H9 (cell line): ENCODE data around the gene HACL1. TPM values are rescaled to one million over a fixed set of nuclear protein-coding genes. Genes with fewer than 3 reads are reported as not detected.
A peak's percentile ranks its signal among the peaks of the same experiment; 100 is the strongest.

Source experiments
- DNase-seq: peaks from one replicate; pipeline ENCODE4 v3.0.0-alpha.2; 2017
- H2AFZ ChIP-seq: one replicate; pipeline ENCODE4 v1.6.1; 2013; ENCODE audit warnings: mild to moderate bottlenecking, low read length, control low read depth, moderate library complexity
- H2AK5ac ChIP-seq: 2 replicates; pipeline ENCODE4 v1.6.1; 2013; ENCODE audit warnings: low read length, control low read depth, mixed read lengths; ENCODE audit not compliant: insufficient read length
- H2BK120ac ChIP-seq: one replicate; pipeline ENCODE4 v1.6.1; 2013; ENCODE audit warnings: low read depth, mild to moderate bottlenecking, low read length, control low read depth, inconsistent platforms; ENCODE audit not compliant: poor library complexity, severe bottlenecking
- H2BK12ac ChIP-seq: 2 replicates; pipeline ENCODE4 v1.6.1; 2013; ENCODE audit warnings: low read length, control low read depth, mixed read lengths, low read depth; ENCODE audit not compliant: insufficient read length
- H2BK15ac ChIP-seq: 2 replicates; pipeline ENCODE4 v1.6.1; 2013; ENCODE audit warnings: low read depth, low read length, control low read depth
- H2BK20ac ChIP-seq: one replicate; pipeline ENCODE4 v1.6.1; 2013; ENCODE audit warnings: low read depth, mild to moderate bottlenecking, low read length, control low read depth, inconsistent platforms; ENCODE audit not compliant: poor library complexity, severe bottlenecking
- H2BK5ac ChIP-seq: 2 replicates; pipeline ENCODE4 v1.6.1; 2013; ENCODE audit warnings: low read length, control low read depth, mixed read lengths; ENCODE audit not compliant: insufficient read length
- H3K14ac ChIP-seq: 2 replicates; pipeline ENCODE4 v1.6.1; 2013; ENCODE audit warnings: low read length, control low read depth; ENCODE audit not compliant: insufficient read depth
- H3K18ac ChIP-seq: 2 replicates; pipeline ENCODE4 v1.6.1; 2013; ENCODE audit warnings: low read depth, mild to moderate bottlenecking, mixed read lengths, low read length, control low read depth; ENCODE audit not compliant: insufficient read length
- H3K23ac ChIP-seq: 2 replicates; pipeline ENCODE4 v1.6.1; 2013; ENCODE audit warnings: low read length, control low read depth, mixed read lengths, low read depth; ENCODE audit not compliant: insufficient read length
- H3K23me2 ChIP-seq: 2 replicates; pipeline ENCODE4 v1.6.1; 2013; ENCODE audit warnings: low read depth, mild to moderate bottlenecking, mixed read lengths, low read length, control low read depth; ENCODE audit not compliant: insufficient read length, poor library complexity, severe bottlenecking
- H3K27ac ChIP-seq: 2 replicates; pipeline ENCODE4 v1.5.1; 2013; ENCODE audit warnings: low read length, control low read depth, mixed read lengths, low read depth; ENCODE audit not compliant: insufficient read length
- H3K27me3 ChIP-seq: 2 replicates; pipeline ENCODE4 v1.6.1; 2013; ENCODE audit warnings: low read length, control low read depth, inconsistent platforms; ENCODE audit not compliant: insufficient read depth
- H3K4ac ChIP-seq: 2 replicates; pipeline ENCODE4 v1.6.1; 2013; ENCODE audit warnings: low read depth, mild to moderate bottlenecking, control low read depth, inconsistent platforms, low read length, moderate library complexity
- H3K4me1 ChIP-seq: 2 replicates; pipeline ENCODE4 v1.6.1; 2013; ENCODE audit warnings: low read length, control low read depth, inconsistent platforms; ENCODE audit not compliant: insufficient read depth
- H3K4me2 ChIP-seq: 2 replicates; pipeline ENCODE4 v1.6.1; 2013; ENCODE audit warnings: low read length, control low read depth, mixed read lengths; ENCODE audit not compliant: insufficient read length, insufficient read depth
- H3K56ac ChIP-seq: 2 replicates; pipeline ENCODE4 v1.6.1; 2013; ENCODE audit warnings: low read depth, mild to moderate bottlenecking, mixed read lengths, low read length, control low read depth; ENCODE audit not compliant: insufficient read length
- H3K79me1 ChIP-seq: 2 replicates; pipeline ENCODE4 v1.6.1; 2013; ENCODE audit warnings: low read depth, mild to moderate bottlenecking, moderate library complexity, low read length, control low read depth, inconsistent platforms; ENCODE audit not compliant: insufficient read depth, poor library complexity, severe bottlenecking
- H3K79me2 ChIP-seq: 2 replicates; pipeline ENCODE4 v1.6.1; 2013; ENCODE audit warnings: low read length, control low read depth, inconsistent platforms; ENCODE audit not compliant: insufficient read depth
- H3K9ac ChIP-seq: 2 replicates; pipeline ENCODE4 v1.6.1; 2013; ENCODE audit warnings: low read length, control low read depth, mixed read lengths; ENCODE audit not compliant: insufficient read length; ENCODE audit errors: extremely low read depth
- H3K9me3 ChIP-seq: one replicate; pipeline ENCODE4 v1.6.1; 2013; ENCODE audit warnings: low read depth, low read length, inconsistent platforms; ENCODE audit not compliant: control insufficient read depth
- H3T11ph ChIP-seq: one replicate; pipeline ENCODE4 v1.6.1; 2013; ENCODE audit warnings: mild to moderate bottlenecking, low read length, control low read depth, inconsistent platforms
- H4K20me1 ChIP-seq: one replicate; pipeline ENCODE4 v1.6.1; 2013; ENCODE audit not compliant: control insufficient read depth, insufficient read length, insufficient read depth
- H4K5ac ChIP-seq: 2 replicates; pipeline ENCODE4 v1.6.1; 2013; ENCODE audit warnings: low read depth, mild to moderate bottlenecking, mixed read lengths, low read length, control low read depth; ENCODE audit not compliant: insufficient read length
- H4K8ac ChIP-seq: replicated peaks from 2 replicates; pipeline ENCODE4 v1.6.1; 2013; ENCODE audit warnings: low read length, control low read depth, mixed read lengths, low read depth; ENCODE audit not compliant: insufficient read length
- H4K91ac ChIP-seq: 2 replicates; pipeline ENCODE4 v1.6.1; 2013; ENCODE audit warnings: low read depth, mild to moderate bottlenecking, moderate library complexity, mixed read lengths, low read length, control low read depth; ENCODE audit not compliant: insufficient read length
- H3K27ac Mint-ChIP-seq, 3 experiments: 2 replicates in 2 of 3; 3 replicates in 1 of 3; pipeline ENCODE4 v1.8.0; 2020 to 2021; ENCODE audit warnings: mixed read lengths in 3 of 3, mild to moderate bottlenecking in 1 of 3, moderate library complexity in 1 of 3
- H3K27me3 Mint-ChIP-seq: 2 replicates; pipeline ENCODE4 v1.8.0; 2021; ENCODE audit warnings: low read depth, mild to moderate bottlenecking, moderate library complexity, mixed read lengths
- H3K36me3 Mint-ChIP-seq, 3 experiments: 2 replicates in 2 of 3; 3 replicates in 1 of 3; pipeline ENCODE4 v1.8.0; 2020 to 2021; ENCODE audit warnings: low read depth in 3 of 3, mixed read lengths in 3 of 3; ENCODE audit not compliant: insufficient read depth in 1 of 3
- H3K4me1 Mint-ChIP-seq, 2 experiments: 2 replicates each; pipeline ENCODE4 v1.8.0; 2020; ENCODE audit warnings: mixed read lengths in 2 of 2
- H3K4me3 Mint-ChIP-seq, 2 experiments: 2 replicates in 1 of 2; 3 replicates in 1 of 2; pipeline ENCODE4 v1.8.0; 2020 to 2021; ENCODE audit warnings: mild to moderate bottlenecking in 2 of 2, mixed read lengths in 2 of 2, moderate library complexity in 1 of 2
- H3K9me3 Mint-ChIP-seq, 2 experiments: 2 replicates in 1 of 2; 3 replicates in 1 of 2; pipeline ENCODE4 v1.8.0; 2020; ENCODE audit warnings: mild to moderate bottlenecking in 2 of 2, mixed read lengths in 2 of 2, moderate library complexity in 1 of 2
- WGBS: extraction: QIAGEN DNeasy Blood & Tissue Kit; methylation state at CpG from one replicate; pipeline ENCODE4 v1.1.7; 2013; ENCODE audit warnings: missing lambda C conversion rate, low lambda C conversion rate, mixed read lengths; ENCODE audit not compliant: insufficient read length; ENCODE audit errors: extremely low coverage; 5-methylcytosine and 5-hydroxymethylcytosine counted together
- total RNA-seq: library from RNA; stranded (reverse); gene quantifications from 2 replicates; pipeline ENCODE4 v1.2.1, GENCODE V29; 2021
- TF ChIP-seq, protein P1 (sequence below): fragments of 200-600 bp; sonication (generic); conservative IDR thresholded peaks from 3 replicates; pipeline ENCODE4 v1.8.0; 2021; ENCODE audit warnings: antibody characterized with exemption, mild to moderate bottlenecking

The HACL1 gene
- total RNA-seq, 1 experiment from 2014 or later, result 52.6 TPM

DNA sequence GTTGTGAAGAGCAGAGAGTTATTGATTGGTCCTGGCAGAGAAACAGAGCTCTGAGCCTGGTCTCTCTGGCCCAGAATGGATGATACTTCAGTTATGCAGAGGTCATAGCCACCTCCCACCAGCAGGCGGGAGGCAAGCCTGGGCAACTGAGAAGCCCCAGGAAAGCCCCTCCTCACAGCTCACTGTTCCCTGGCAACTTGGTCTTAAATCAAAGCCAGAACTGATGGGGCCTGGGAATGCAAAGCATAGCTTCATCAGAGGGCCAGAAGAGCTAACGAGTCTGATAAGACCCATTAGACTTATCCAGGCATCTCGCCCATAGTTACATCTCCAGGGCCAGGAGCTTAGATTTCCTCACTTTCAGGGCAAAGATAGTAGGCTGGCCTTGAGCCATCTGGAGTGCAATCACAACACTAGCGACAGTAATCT lies 74.3 kb downstream of the HACL1 start:
- Histone ChIP-seq H4K8ac (no peak overlapping the region), H4K5ac (no peak overlapping the region), H3K18ac (no peak overlapping the region), H3K4me1 (no peaks in the 10 kb centered on the region), H2BK120ac (no peak overlapping the region), H3K56ac (no peak overlapping the region), H3T11ph (no peak overlapping the region), H2AK5ac (no peak overlapping the region), H3K79me2 (no peaks in the 10 kb centered on the region), H3K4ac (no peak overlapping the region), H3K4me2 (no peak overlapping the region), H3K27me3 (no peaks in the 10 kb centered on the region; the same call in 1 of the 2 replicates), H3K79me1 (no peaks in the 10 kb centered on the region), H3K14ac (no peak overlapping the region), H3K9ac (no peak overlapping the region), H3K27ac (no peak overlapping the region), H2BK12ac (no peak overlapping the region), H3K9me3 (no peaks in the 10 kb centered on the region), H3K23ac (no peak overlapping the region), H2AFZ (no peak overlapping the region), H4K20me1 (no peaks in the 10 kb centered on the region), H4K91ac (no peak overlapping the region), H2BK15ac (no peak overlapping the region), H2BK5ac (no peak overlapping the region), H3K23me2 (no peaks in the 10 kb centered on the region), H2BK20ac (no peak overlapping the region)
- no peaks in the 10 kb centered on the region for H3K9me3 Mint-ChIP-seq
- peaks cover 12 to 17% of the 10 kb centered on the region in 2 experiments for H3K4me1 Mint-ChIP-seq
- TF ChIP-seq, protein P1, sequence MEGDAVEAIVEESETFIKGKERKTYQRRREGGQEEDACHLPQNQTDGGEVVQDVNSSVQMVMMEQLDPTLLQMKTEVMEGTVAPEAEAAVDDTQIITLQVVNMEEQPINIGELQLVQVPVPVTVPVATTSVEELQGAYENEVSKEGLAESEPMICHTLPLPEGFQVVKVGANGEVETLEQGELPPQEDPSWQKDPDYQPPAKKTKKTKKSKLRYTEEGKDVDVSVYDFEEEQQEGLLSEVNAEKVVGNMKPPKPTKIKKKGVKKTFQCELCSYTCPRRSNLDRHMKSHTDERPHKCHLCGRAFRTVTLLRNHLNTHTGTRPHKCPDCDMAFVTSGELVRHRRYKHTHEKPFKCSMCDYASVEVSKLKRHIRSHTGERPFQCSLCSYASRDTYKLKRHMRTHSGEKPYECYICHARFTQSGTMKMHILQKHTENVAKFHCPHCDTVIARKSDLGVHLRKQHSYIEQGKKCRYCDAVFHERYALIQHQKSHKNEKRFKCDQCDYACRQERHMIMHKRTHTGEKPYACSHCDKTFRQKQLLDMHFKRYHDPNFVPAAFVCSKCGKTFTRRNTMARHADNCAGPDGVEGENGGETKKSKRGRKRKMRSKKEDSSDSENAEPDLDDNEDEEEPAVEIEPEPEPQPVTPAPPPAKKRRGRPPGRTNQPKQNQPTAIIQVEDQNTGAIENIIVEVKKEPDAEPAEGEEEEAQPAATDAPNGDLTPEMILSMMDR, result peak; percentile 77
- H3K27me3 Mint-ChIP-seq, result peaks cover 31% of the 10 kb centered on the region
- no peak overlapping the region for H3K27ac Mint-ChIP-seq
- peak; percentile 90 for DNase-seq
- no peaks in the 10 kb centered on the region for H3K36me3 Mint-ChIP-seq
- no CpG with 5 or more reads among the region's 4 CpGs for WGBS
- no peak overlapping the region for H3K4me3 Mint-ChIP-seq
